ENCODE data around the gene PRSS33.
A peak's percentile ranks its signal among the peaks of the same experiment; 100 is the strongest.

Gene PRSS33

DNA sequence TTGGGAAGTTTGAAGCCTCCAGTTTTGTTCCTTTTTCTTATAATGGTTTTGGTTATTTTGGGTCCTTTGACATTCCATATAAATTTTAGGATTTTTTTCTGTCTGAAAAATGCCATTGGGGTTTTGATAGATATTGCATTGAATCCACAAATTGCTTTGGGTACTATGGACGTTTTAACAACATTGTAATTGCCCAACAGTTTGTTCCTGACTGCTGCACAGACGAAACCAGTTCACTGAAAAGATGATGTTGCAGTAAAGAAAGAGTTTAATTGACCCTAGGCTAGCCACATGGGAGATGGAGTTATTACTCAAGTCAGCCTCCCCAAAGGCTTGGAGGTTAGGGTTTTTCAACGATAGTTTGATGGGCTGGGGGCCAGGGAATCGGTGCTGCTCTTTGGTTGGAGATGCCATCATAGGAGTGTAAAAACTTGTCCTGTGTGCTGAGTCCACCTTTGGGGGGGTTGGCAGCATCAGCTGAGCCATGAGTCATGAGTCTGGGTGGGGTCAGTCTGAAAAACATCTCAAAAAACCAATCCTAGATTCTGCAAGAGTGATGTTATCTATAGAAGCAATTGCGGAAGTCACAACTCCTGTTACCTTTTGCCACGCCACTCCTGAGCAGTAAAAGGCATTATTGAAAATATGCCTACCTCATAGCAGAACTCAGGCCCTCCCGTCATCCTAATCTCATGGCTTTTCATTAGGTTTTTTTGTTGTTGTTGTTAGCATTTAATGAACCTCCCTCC is 8.2 kb upstream of the PRSS33 start:
- DNase-seq = no peak

DNA sequence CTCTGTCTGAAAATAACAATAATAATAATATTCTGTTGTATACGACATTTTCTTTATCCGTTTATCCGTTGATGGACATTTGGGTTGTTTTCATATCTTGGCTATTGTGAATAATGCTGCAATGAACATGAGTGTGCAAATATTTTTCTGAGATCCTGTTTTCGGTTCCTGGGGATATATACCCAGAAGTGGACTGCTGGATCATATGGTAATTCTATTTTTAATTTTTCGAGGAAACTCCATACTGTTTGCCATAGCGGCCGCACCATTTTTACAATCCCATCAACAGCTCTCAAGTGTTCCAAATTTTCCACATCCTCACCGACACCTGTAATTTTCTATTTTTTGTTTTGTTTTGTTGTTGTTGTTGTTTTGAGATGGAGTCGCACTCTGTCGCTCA is 5.6 kb upstream of the PRSS33 start:
- DNase-seq = no peak

DNA sequence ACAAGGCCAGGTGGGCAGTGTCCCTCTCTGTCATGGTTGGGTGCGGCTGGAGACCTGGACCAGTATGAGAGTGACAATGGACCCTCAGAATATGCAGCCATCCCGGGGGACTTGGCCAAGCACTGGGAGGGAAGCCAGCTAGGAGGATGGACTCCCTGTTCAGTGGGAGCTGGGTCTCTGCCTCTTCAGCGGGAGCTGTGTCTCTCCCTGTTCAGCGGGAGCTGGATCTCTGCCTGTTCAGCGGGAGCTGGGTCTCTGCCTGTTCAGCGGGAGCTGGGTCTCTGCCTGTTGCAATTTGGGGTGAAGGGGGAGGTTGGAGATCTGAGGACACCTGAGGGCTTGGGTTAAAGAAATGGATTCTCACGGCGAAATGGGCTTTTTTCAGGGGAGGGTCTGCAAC is 3.8 kb upstream of the PRSS33 start:
- no peak for DNase-seq

DNA sequence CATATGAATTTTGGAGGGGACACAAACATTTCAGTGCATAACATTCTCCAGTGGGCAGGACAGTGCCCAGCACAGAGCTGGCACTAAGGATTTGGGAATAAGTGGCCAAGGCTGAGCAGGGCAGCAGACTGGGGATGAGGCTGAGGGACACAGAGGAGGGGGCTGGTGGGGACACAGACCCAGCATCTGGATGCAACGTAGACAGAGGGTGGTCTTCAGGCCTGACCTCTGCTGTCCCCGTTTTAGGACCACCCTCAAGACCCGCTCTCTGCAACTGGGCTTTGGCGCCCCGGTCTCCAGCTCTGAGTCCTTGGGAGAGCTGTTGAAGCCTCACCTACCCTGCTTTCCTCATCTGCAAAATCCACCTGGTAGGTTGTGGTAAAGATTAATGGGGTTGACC is 3.3 kb upstream of the PRSS33 start:
- DNase-seq = no peak

DNA sequence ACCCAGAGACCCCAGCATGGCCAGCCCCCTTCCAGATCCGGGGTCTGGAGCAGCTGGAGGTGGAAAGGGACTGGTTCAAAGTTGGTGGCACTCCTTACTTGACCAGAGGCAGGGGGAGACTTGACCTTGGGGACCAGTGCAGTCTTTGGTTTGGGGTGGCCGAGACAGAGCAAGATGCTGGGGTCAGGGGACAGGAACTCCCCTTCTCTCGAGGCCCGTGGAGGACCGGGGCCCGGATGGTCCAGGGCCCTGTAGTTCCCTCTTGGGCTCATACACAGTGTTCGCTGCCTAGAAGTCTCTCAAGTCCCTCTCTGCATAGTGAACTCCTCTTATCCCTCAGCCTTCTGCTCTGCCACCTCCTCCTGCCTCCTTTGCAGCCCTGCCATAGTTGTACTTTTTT is 601 bp upstream of the PRSS33 start:
- DNase-seq = no peak

DNA sequence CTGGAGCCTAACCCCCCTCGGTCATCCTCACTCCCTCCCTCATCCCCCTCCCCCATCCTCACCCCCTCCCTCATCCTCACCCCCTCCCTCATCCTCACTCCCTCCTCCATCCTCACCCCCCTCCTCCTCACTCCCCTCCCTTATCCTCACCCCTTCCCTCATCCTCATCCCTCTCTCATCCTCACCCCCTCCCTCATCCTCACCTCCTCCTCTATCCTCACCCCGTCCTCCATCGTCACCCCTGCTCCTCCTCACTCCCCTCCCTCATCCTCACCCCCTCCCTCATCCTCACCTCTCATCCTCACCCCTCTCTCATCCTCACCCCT is 571 bp downstream of the PRSS33 start:
- no peak for DNase-seq

DNA sequence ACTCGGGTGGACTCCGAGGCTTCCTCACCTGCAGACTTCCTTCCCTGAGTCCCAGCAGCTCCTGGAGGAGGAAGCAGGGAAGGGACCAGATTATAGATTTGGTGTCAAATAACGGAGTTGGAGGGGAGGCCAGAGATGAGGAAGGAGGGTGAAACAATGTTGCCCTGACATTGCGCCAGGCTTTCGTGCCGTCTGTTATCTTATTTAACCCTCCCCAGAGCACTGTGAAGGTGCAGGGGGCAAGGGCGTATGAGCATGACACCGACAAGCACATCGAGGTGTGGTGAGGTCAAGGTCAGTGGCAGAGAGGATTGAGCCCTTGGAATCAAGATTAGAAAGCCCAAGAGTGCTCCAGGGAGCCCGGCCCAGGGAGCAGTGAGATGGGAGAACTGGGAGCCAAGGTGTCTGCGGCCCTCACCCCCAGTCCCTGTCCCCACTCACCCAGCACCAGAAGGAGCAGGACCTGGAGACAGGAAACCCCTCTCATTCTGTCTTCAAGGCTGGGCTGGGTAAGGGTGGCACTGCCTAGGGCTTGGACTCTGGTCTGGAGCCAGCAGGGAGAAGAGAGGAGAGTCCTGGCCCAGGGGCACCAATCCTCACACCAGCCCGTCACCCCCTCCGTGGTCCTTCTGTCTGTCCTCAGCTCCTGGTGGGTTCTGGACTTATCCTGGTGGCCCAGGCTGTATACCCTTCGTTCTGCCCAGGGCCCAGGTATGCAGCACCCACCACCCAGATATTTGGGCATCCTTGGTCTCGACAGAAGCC is 1.1 kb downstream of the PRSS33 start:
- DNase-seq = no peak

DNA sequence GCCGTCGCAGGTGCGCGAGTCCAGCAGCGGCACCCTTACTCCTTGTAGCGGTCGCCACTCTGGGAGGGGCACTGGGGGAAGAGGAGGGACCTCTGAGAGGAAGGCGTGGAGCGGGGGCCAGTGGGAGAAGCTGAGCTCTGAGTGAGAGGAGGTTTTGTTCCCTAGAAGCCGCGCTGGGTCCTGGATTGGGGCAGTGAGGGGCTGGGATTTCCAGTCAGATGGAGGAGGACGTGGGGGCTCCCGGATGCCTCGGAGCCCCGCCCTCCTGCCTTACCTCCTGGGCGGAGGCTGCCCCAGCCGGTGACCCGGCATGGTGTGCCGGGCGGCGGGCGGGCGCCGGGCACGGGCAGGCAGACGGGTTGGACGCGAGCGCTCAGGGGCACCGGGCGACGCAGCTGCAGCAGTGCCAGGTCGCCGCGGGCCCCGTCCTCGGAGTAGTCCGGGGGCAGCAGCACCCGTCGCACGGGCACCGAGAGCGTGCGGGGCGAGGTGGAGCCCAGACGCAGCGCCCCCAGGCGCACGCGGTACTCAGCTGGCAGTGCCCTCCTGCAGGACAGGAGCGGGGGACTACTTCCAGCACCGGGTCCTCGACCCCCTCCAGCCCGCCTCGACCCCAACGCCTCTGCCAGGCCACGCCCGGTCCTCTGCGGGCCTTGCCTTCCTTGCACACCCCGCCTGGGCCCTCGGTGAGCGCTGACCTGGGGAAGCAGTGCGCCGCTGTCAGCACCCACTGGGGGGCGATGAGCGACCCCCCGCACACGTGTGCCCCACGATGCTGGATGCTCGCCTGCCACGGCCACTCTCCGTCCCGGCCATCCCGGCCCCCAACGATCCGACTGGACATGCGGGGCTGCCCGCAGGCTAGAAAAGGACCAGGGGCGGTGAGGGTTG is 2.0 kb downstream of the PRSS33 start:
- no peak for DNase-seq

DNA sequence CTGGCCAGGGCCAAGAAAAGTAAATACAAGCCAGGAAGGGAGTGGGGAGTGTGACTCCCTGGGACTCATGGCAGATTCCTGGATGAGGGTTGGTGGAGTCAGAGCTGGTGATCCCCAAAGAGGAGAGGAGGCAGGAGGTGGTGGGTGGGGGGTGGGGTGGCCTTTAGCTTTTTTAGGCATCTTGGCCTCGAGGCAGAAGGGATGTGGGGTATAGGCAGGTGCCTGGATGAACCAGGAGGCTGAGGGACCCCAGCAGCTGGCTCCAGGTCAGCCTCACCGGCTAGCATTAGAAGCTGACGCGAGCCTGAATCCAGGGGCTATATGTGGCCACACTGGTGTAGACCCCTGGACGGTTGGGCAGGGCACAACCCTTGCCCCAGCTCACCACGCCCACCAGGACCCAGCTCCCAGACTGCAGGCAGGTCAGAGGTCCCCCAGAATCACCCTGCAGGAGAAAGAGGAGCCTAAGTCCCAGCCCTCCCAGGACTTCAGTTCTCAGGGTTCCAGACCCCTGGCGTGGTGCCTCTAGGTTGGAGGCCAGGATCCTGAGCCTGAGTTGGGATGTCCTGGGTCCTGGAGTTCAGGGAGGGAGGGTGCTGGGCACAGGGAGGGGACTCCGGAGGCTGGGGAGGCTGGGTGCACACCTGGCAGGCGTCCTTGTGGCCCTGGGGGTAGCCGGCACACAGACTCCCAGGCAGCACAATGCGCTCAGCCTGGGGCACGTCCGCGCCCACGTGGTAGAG is 2.8 kb downstream of the PRSS33 start:
- no peak for DNase-seq

DNA sequence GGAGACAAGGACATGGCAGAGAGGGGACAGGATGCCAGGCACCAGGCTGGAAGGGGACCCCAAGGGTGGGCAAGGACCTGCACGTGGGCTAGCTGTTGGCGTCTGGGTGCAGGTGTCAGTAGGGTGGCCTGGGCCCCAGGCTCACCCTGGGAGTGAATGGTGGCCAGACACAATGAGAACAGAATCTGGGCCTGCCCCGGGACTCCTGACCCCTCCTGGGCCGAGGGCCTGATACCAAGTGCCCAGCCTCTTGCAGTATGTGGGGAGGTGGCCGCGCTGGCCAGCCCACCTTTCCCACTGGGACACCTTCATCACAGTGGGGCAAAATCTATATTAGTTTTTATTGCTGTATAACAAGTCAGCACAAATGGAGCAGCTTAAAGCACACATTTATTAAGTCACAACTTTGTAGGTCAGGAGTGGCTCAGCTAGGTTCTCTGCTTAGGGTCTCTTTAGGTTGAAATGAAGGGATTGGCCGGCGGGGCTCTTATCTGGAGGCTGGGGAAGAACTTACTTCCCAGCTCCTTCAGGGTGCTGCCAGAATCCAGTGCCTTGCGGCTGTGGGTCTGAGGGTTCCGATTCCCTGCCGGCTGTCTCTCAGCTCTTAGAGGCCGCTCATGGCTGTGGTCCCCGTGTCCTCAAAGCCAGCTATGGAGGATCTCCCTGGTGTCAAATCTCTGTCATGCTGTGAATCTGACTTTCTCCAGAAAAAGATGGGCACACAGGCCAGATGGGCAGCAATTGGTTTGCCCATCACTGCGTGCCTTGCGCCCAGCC is 3.6 kb downstream of the PRSS33 start:
- no peak for DNase-seq

DNA sequence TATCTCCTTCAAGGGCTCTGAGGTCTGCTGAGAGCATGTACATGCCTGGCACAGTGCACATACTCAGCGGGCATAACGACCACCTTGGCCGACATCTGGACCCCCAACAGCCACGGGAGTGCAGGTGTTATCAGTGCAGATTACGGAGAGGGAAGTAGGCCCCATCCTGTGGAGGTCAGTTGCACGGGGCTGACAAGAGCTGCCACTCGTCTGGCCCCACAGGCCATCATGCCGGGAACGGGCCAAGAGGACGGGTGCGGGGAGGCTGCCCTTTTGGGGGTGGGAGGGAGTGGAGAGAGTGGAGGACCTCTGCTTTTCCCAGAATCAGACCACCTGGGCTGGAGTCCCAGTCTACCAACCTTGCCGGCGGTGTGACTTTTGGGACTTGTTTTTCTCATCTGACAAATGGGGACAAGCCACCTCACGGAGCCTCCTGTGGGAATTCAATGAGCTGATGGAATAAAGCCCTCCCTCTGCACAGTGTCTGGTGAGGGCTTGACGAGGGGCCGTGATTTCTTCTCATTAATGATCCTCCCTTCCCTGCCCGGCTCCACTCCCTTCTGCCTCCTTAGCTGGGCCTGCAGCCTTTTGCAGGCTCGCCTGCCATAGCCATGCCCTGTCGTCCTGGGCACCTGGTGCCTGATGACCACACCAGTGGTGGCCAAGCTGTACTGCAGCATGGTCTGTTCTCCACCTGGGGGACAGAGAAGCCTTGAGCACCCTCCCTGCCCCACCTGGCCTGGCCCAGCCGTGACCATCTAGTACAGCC is 4.6 kb downstream of the PRSS33 start:
- DNase-seq = no peak

DNA sequence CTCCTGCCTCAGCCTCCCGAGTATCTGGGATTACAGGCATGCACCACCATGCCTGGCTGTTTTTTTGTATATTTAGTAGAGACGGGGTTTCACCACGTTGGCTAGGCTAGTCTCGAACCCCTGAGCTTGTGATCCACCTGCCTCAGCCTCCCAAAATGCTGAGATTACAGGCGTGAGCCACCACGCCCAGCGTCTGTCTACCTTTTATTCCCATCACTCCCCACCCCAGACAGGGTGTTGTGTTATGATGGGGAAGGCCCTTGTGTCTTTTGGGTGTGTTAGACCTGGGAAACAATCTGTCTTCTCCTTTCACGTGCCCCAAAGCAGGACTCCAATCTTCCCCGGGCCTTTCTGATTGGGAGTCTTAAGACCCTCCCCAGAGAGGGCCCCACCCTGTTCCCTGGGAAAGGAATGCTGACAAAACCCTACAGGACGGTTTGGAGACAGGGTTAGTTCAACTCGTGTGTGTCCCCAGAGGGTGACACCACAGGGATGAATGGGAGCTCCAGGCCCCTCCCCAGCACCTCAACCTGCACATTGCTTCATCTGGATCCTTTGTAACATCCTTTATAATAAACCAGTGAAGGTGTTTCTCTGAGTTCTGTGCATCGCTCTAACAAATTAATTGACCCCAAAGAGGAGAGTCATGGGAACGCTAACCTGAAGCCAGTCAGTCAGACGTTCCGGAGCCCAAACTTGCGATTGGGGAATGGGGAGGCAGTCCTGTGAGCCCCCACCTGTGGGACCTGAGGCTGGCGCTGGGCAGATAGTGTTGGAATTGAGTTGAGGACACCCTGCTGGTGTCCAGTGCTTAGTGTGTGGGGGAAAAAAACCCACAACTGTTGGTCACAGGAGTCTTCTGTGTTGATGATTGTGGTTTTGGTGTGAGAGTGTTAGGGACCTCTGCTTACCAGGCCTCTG is 7.1 kb downstream of the PRSS33 start:
- no peak for DNase-seq

DNA sequence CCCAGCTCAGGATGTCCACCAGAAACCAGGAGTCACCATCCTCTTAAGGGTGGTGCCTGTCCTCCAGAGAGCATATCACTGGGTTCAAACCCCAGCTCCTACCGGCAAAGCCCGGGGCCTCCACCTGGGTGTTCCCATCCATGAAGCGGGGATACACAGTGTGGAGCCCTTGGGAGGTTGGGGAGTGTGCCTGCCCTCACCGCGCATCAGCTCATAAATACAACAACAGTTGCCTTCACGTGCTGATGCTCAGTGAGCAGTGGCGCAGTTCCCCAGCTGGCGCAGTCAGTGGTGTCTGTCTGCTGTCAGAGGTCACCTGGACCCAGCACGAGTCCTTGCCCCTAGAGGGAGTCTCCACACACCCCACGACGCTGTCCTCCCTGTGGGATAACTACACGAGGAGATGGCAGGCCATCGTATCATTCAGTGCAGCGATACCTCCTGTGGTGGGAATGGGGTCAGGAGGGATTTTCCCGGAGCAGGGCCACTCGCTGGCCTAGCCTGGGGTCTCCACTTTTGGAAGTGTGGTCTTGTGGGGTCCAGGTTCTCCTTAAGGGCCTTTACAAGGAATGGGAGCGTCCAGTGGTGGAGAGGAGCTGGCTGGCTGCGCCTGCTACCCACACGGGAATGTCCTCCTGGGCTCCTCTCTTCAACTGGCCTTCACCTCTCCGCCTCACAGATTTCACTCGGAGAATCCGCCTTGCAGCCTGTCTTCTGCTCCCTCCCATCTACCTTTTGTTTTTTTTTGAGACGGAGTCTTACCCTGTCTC is 8.0 kb downstream of the PRSS33 start:
- DNase-seq = no peak

DNA sequence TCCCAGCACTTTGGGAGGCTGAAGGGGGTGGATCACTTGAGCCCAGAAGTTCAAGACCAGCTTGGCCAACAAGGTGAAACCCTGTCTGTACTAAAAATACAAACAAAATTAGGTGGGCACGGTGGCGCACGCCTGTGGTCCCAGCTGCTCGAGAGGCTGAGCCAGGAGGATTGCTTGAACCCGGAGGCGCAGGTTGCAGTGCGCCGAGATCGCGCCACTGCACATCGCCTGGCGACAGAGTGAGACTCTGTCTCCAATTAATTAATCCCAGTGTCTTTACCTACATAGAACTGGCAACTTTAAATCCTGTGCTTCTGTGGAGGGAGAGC is 8.8 kb downstream of the PRSS33 start:
- DNase-seq = no peak

DNA sequence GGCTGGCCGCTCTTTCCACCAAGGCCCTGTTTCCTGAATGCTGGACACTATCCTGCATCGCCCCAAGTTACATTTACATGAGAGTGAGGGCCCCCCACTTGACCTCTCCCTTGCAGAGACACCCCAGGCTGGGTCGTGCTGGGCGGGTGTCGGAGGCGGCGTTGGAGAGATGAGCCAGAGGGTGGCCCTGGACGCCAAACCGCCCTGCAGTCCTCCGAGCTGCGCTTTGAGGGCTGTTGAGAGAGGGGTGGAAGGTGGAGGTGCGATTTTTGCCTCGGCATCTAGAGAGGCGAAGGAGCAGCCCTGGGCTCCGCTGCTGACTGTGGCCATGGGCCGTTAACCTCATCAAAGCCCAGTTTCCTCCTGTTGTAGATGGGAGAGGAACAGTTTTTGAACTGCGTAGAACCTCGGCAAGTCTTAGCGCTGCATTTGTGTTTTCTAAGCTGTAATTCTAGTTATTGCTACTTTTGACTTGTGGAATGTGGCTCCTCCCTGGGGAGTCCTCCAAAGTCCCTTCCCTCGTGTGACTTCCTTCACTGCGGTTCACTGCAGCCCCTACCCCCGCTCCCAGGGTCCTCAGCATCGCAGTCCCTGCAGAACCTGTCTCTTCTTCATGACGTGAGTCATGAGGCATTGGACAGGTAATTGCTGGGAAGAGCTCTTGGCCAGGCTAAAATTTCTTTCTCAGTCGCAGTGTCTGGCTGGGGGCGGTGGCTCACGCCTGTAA is 9.3 kb downstream of the PRSS33 start:
- peak; percentile 32 for DNase-seq

DNA sequence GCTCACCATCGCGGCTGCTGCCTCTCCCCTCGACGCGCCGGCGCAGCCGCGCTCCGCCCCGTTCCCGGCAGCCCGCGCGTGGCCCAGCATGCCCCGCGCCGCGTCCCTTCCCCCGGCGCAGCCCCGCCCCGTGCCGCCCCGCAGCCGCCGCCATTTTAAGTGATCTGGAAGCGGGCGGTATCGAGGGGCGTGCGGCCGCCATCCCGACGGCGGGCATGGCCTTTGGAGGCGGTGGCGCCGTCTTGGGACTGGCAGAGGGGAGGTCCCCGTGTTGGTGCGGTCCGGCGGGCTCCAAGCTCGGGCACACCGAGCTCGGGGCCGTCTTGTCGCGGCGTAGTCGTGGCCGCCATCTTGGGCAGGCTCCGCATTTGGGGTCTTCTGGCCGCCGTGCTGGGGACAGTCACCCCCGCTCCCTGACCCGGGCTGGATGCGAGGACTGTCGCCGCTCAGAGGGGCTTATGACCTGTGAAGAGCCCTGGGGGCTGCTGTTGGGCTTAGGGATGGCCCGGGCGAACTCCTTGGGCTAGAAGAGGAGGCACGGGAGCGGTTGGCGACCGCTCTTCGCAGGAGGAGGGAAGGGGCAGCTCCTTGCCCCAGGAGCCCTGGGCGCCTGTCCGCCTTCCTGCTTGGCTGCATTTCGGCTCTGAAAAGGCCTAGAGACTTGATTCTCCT is 10.0 kb downstream of the PRSS33 start, which contains the start of gene ELOB:
Gene ELOB, minus strand, starts transcription at position 50 of the 672 bp plus-strand sequence. Its CDS starts 41 bp downstream, at position 9.
- peak; percentile 83 for DNase-seq

DNA sequence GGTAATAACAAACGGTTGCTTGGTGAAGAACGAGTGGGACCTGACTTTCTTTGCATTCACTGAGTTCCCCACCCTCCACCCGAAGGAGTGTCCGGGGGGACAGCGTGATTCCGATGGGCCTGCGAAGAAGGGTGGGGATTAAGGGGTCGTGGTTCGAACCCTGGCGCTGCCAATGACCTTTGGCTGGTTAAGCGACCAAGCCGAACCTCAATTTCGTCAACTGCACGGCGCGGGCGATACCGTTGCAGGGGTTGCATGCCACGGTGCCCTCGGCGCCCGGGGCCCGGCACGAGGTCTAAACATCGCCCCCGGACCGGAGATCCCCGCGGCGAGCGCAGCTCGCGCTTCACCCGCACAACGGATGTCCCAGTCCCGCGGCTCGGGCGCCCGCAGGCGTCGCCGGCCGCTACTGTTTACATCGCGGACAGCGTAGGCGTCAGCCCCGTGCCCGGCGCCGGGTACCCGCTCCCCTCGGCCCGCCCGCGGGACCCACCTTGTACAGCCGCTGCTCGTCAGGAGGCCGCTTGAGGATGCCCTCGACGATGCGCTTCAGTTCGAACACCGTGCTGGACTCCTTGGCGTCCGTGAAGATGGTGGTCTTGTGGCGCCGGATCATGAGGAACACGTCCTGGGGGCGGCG is 10.7 kb downstream of the PRSS33 start:
- DNase-seq = no peak
